GM21526 (cell line): ENCODE data around the gene TMEM9.
"Not testable (repeated sequence)": the region's sequence is repeated elsewhere in the genome, so short reads cannot be mapped to it uniquely, and the experiment has no call there.

Experiments used
- ATAC-seq: cut with Tn5 transposase; IDR thresholded peaks from one replicate; pipeline ENCODE4 v1.9.1; 2021; ENCODE audit warnings: moderate library complexity; ENCODE audit not compliant: unreplicated experiment, low FRiP score

Gene TMEM9

GRCh38 chr1:201175820-201176500, 21.7 kb upstream of the TMEM9 start:
- ATAC-seq = no peak

GRCh38 chr1:201173736-201174135, 19.5 kb upstream of the TMEM9 start:
- no peak for ATAC-seq

- ATAC-seq = no peak
Measured at GRCh38 chr1:201172999-201173610, 18.8 kb upstream of the TMEM9 start.

- ATAC-seq = no peak
Measured at GRCh38 chr1:201172326-201172725, 18.1 kb upstream of the TMEM9 start.

GRCh38 chr1:201171063-201172036, 17.1 kb upstream of the TMEM9 start:
- ATAC-seq = peak; percentile 36

GRCh38 chr1:201170533-201171062, 16.3 kb upstream of the TMEM9 start:
- ATAC-seq = peak; percentile 96

- no peak for ATAC-seq
Measured at GRCh38 chr1:201169971-201170532, 15.8 kb upstream of the TMEM9 start.

- no peak for ATAC-seq
Measured at GRCh38 chr1:201169203-201169602, 14.9 kb upstream of the TMEM9 start.

- no peak for ATAC-seq
Measured at GRCh38 chr1:201167041-201167991, 13.0 kb upstream of the TMEM9 start.

GRCh38 chr1:201164645-201165044, 10.4 kb upstream of the TMEM9 start:
- ATAC-seq = no peak

GRCh38 chr1:201163707-201164106, 9.4 kb upstream of the TMEM9 start:
- ATAC-seq = no peak

- ATAC-seq = not testable (repeated sequence)
Measured at GRCh38 chr1:201163036-201163435, 8.8 kb upstream of the TMEM9 start.

- no peak for ATAC-seq
Measured at GRCh38 chr1:201157949-201158348, 3.7 kb upstream of the TMEM9 start.

GRCh38 chr1:201156819-201157218, 2.5 kb upstream of the TMEM9 start:
- ATAC-seq = no peak

- ATAC-seq = no peak
Measured at GRCh38 chr1:201156346-201156745, 2.1 kb upstream of the TMEM9 start.

GRCh38 chr1:201155354-201155753, 1.1 kb upstream of the TMEM9 start:
- no peak for ATAC-seq

GRCh38 chr1:201153474-201154388, 543 bp downstream of the TMEM9 start:
- peak; percentile 68 for ATAC-seq

- ATAC-seq = no peak
Measured at GRCh38 chr1:201149400-201149799, 4.9 kb downstream of the TMEM9 start.
